ENCODE data around the gene C16orf89.
"Not testable (repeated sequence)": the region's sequence is repeated elsewhere in the genome, so short reads cannot be mapped to it uniquely, and the experiment has no call there.

Gene C16orf89, protein sequence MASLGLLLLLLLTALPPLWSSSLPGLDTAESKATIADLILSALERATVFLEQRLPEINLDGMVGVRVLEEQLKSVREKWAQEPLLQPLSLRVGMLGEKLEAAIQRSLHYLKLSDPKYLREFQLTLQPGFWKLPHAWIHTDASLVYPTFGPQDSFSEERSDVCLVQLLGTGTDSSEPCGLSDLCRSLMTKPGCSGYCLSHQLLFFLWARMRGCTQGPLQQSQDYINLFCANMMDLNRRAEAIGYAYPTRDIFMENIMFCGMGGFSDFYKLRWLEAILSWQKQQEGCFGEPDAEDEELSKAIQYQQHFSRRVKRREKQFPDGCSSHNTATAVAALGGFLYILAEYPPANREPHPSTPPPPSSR

DNA sequence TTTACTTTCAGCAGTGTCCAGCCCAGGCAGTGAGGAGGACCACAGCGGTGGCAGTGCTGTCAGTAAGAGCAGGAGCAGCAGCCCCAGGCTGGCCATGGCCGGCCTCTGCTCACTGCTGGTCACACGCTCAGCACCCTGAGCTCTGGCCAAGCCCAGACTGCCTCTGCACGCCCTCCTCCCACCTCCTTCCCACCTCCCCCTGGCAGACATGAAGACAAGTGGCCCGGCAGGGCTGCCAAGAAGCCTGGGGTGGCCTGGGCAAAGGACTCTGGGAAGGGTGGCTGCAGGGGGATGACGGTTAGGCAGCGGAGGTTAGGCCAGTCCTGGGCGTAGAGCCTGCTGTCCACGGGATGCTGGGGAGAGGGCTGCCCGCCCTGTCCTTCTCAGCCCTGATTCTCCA lies at the start of gene C16orf89:
Gene C16orf89, minus strand, starts transcription at position 144 of the 400 bp plus-strand sequence. Its CDS starts 48 bp downstream, at position 96.
- no peak for DNase-seq

DNA sequence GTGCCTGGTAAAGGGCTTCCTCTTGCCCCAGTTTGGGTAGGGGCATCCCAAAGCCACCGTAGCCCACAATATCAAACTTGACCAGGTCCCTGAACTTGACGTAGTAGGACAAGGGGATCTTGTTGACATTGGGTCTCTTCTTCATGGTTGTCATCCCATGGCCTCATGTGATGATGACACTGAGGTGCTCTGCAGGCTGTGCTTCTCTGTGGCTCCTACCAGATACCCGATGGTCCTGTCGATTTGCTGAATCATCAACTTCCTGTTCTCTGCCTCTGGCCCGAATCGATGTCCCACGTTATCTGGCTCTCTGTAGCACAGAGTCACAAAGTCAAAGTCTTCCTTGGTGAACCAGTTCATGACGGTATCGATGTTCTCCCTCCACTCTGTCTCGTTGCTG lies 45.2 kb upstream of the C16orf89 start:
- not testable (repeated sequence) for DNase-seq

DNA sequence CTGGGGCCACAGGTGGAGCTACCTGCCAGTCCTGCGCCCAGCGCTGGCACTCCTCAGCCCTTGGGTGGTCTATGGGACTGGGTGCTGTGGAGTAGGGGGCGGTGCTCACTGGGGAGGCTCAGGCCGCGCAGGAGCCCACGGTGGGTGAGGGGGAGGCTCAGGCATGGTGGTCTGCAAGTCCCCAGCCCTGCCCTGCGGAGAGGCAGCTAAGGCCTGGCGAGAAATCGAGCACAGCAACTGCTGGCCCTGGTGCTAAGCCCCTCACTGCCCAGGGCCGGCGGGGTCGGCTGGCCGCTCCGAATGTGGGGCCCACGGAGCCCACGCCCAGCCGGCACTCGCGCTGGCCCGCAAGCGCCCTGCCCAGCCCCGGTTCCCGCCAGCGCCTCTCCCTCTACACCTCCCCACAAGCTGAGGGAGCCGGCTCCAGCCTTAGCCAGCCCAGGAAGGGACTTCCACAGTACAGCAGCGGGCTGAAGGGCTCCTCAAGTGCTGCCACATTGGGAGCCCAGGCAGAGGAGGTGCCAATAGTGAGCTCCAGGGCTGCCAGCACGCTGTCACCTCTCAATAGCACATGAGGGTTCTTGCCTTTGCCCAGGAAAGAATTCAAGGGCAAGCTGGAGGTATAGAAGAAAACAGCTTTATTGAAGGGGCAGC lies 42.9 kb upstream of the C16orf89 start:
- DNase-seq: no peak

DNA sequence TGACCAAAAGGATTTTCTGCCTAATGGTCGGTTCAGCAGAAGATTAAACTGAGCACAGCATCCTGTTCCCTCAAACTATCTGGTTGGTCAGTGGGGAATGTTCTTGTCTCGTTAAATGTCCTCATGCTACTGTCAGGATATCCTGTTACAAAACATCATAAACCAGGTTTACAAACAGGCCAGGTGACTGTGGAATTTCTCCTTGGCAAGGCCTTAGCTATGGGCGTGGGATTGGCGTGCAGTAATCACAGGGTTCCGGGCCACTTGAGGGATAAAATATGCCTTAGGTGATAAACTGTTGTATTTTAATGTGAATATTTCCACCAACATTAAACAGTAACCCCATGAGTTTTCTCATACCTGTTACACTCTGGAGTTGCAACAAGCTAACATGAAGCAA lies 39.3 kb upstream of the C16orf89 start:
- DNase-seq: not testable (repeated sequence)

DNA sequence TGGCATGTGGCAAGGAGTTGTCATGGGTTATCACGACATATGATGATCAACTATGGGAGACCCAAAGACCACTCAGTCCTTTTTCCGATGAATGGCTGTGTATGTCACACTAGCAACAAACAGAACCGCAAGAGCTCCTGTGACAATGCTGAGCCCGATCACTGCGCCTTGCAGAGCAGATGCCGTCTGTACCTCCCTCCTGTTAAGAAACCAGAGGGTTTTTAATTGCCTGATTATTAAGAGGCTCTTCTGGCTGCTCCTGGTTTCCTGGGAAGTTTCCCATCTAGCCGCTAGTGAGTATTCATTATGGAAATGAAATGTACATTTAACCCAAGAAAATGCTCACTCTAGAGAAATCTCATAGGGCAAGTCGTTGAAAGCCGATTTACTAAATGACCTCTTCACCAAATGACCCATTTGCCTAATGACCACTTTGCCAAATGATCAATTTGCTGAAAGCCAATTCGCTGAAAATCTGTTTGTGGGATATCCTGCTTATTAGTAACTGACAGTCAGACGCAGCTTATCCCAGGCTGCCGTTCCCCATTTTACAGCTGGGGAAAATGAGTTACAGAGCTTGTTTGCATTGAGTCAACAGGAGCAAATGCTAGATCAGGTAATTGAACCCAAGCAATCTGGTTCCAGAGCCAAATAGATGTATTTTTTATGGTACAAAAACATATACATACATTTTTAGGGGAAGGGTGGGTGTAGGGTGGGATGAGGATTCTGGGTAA lies 37.7 kb upstream of the C16orf89 start:
- DNase-seq: not testable (repeated sequence)

DNA sequence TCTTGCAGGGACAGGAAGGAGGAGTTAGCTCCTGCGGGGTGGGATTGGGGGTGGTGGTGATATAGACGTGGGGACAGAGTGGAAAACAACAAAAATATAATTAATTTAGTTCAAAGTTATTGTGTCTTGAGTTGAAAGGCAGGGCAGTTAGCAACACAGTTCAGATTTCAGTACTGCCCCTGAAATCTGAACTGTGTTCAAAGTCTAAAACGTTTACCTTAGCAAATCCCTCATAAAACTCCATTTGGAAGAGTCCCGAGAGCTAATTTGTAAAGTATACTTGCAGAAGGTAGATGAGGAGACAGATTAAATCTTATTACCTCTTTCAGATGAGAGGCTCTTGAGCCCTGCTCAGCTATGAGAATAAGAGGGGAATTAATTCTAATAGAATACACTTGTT lies 33.4 kb upstream of the C16orf89 start:
- DNase-seq: not testable (repeated sequence)

DNA sequence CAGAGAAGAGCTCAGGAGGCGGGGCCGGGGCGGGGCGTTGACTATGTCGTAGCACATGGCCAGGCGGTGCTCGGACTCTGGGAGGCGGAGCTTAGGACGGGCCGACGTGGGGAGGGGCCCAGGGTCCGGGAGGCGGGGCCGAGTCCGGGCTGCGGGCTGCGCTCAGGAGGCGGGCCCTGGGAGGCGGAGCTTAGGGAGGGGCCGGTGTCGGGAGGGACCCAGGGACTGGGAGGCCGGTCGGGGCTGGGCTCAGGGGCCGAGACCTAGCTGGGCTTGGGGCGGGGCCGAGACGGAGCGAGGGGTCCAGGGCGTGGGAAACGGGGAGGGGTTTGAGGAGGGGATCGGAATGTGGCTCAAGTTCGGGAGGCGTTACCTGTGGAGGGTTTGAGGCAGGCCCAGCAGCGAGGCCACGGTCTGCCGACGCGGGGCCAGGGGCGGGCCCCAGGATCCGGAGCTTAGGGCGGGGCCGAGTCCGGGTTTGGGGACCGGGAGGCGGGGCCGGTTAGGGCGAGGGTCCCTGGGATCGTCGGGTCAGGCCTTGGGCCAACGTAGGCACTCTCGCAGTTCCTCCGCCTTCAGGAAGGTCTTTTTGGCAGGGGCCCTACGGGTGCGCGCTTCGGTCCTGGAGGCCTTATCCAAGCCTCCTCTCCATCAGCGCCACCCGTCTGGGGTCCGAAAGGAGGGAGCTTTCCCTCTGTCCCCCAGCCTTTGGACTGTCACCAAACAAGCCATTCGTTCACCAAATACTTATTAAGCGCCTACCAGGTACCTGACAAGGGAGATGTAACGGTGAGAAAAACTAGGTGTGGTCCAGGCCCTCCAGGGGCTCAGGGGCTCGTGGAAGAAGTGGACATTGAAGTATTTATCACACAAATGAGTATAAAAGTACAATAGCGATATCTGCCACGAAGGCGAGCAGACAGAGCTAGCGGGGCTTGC lies 32.7 kb upstream of the C16orf89 start:
- DNase-seq: peak; percentile 72 to 77

DNA sequence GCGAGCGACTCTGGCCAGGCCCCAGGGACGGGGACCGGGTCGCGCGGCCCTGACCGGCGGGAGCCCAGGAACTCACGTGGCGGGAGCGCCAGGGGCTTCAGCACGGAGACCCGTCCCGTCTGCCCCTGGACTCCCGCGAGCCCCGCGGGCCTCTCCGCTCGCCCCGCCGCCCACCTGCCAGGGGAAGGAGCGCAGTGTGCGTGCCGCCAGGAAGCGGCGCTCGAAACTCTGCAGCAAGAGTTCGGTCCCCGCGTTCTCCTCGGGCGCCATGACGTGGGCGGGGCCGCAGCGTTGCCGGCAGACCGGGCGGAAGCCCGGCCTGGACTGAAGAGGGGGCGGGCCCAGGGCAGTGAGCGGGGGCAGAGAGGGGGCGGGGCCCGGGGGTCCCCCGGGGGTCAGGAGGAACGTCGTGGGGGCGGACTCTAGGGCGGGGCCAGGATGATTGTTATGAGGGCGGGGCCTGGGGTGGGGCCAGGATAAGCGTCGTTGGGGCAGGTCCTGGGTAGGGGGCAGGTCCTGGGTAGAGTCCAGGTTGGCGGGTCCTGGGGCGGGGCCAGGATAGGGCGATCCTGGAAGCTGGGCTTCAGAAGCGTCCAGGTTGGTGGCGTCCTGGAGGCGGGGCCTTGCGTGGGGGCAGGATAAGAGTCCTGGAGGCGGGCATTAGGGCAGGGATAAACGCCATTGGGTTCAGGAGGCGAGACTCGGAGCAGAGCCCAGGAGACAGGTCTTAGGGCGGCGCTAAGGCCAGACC lies 31.9 kb upstream of the C16orf89 start, which contains the start of gene EEF2KMT:
Gene EEF2KMT, minus strand, starts transcription at position 326 of the 751 bp plus-strand sequence. Its CDS starts 56 bp downstream, at position 270.
- peak; percentile 97 to 98 for DNase-seq

DNA sequence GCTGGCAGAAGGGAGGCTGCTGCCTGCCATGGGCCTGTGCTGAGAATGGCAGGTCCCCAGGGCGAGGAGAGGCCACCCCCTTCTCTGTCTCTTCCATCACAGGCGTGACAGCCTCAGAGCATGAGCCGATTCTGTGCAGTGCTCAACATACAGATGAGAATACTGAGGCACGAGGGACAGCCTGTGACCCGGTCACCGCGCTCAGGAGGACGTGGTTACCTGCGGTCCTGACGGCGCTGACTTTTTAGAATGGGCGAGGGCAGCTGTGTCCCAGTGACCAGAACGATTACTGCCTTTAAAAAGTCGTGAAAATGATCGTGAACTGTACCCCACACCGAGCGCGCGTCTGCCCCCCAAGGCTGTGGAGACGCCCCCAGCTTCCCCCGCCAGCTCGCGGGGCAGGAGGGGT lies 31.3 kb upstream of the C16orf89 start:
- DNase-seq: peak; percentile 38 to 49

DNA sequence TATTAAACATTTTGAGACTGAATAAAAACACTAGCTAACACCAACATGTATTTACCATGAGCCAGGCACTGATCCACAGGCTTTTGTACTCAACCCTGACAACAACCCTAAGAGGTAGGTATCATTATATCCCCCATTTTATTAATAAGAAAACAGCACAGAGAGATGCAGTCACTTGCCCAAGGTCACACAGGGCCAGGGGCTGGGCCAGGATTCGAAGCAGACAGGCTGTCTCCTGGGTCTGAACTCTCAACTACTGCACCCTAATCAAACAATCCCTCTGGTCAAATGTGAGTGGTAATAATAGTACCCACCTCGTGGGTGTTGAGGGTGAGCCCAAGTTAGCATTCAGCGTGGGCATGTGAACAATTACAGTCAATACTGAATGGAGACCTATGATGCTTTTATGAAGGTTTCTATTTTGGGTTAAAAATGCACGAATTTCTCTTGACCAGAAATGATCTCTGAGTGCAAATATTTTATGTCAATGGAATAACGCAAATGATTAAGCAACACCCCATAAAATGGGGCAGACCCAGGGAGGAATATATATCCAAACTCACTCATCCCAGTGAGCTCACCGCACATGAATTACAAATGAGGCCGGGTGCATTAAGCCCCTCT lies 30.8 kb upstream of the C16orf89 start:
- not testable (repeated sequence) for DNase-seq

DNA sequence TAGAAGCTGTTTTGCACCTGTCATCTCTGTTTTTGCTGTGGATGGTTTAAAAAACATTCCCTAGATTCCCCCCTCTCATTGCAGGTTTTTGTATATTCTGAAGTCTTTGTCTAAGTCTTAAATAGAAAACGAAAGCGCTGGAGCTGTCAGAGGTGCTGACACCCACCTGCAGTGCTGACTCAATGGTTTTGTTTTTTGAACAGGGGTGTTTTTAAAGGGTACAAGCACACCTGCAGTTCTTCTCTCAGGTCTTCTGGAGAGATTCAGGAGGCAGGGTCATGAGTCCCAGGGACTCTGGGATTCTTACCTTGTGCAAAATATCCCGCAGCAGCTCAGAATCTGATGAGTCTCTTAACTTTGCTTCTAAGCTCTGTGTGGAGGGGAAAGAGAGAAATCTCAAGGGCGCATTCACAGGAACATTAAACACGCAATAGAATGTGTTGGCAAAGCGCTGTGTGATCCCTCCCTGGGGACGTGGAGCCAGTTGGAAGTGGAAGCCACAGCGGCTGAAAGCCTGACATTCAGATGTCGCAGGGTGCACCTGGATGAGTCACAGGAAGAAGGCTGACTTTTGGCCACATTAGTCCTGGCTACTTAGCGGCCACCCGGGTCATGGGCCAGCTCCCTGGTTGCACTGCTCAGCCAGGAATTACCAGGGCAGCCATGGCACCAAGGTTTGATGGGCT lies 29.5 kb upstream of the C16orf89 start:
- DNase-seq: not testable (repeated sequence)

DNA sequence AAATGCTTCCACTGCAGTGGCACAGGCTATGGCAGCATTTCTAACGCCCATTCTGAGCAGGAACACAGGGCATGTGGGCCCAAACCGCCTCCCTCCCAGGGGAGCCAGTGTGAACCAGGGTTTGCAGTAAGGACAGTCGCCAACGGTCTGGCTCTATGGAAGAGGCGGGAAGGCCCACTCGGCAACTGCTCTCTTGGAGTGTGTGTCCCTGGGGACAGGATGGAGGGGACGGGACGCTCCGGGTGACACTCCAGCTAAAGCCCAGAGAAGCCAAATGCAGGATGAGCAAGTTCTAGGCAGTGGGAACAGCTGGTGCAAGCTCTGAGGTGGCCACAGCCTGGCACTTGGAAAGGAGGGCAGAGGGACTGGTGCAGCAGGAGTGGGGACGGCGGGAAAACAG lies 28.0 kb upstream of the C16orf89 start:
- DNase-seq: not testable (repeated sequence)

DNA sequence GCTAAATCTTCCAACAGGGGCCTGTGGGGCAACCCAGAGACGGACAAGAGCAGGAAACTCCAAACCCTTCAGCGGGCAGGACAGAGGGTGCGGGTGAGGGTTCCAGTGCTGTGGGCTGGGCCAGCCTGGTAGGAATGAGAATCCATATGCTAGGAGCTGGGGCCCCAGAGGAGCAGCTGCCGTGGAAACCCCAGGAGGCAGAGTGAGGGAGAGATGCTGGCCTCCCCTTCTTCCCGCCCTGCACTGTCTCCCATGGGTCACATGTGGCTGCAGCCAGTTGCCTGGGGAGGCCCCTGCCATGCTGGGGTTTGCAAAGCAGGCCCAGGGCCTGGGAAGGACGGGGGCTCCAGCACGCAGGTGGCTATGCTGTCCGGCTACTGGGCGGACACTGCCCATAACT lies 27.3 kb upstream of the C16orf89 start:
- not testable (repeated sequence) for DNase-seq

DNA sequence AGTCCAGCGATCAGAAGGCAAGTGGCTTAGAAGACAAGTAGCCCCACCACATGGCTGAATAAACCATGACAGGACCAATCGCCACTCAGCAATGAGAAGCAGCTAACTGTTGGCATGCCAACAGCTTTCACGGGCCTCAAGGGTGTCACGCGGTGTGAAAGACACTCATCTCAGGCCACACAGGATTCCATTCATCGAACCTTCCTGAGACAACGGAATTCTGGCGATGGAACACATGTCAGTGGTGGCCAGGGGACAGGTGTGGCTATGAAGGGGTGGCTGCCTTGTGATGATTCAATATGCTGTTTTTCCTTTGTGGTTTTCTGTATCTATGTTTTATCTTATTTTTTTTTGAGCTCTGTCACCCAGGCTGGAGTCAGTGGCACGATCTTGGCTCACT lies 24.8 kb upstream of the C16orf89 start:
- DNase-seq: not testable (repeated sequence)

DNA sequence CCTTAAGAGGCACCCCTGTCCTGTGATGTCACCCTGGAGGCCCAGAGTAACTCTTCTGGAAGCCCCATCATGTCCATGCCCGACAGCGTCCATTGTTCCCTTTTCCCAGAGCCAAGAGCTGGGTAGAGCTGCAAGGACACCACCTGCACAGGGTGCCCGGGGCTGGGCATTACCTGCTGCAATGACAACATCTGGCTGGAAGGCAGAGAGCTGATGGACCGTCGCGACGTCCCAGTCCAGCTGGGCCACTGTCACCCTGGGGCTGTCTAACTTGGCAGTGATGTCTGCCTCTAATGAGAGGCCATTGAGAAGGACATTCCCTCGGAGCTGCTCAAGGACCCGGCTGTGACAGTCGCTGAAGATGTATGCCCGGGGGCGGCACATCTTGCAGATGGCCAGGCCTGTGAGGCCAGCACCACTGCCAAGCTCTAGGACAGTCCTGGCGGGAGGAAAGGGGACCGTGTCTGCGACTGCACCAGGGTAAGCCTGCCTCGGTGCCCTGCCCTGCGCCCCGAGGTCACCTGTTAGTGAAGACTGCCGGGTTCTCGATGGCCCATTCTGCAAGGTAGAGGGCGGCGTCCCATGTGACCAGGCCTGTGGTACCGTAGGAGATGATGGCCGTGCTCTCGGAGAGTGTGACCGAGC lies 24.3 kb upstream of the C16orf89 start:
- not testable (repeated sequence) for DNase-seq

DNA sequence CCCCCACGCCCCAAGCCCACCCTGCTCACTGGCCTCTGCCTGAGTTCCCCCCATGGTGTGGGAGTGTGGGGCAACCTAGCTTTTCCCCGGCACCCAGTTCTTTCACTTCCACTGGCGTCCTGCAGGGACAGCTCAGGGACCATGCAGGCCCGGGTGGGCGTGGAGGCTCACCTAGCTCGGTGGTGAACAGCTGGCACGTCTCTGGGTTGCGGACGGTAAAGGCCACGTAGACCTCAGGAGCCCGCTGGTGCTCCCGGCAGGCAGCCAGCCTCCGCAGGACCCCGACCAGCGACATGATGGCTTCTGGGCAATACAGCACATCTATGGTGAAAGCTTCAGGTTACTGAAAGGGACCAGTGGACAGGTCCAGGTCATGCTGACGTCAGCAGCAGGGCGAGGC lies 23.2 kb upstream of the C16orf89 start:
- not testable (repeated sequence) for DNase-seq

DNA sequence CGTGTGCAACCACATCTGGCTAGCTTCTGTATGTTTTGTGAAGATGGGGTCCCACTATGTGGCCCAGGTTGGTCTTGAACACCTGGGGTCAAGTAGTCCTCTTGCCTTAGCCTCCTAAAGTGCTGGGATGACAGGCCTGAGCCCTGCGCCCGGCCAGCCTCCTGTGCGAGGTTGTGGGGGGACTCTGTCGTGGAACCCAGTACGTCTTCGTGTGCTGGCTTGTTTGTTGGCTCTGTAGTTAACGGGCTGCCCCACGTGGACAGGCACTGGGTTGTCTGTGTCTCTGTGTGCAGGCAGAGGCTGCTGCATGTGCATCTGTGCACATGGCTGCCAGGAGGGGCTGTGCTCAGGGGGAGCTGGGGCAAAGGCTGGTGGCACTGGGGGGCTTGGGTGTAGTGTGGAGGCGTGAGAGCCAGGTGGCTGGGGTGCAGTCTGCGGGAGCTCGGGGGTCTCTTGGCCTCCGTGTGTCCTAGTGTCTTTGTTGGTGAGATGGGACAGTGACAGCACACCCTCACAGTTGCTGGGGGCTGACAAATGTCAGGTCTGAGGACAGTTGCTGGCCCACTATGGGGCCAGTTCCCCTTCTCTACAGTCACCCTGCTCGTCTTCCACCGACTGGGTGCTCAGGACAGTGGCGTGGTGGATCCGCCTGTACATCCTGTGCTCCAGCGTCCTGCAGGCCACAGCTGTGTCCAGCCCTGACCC lies 22.5 kb upstream of the C16orf89 start:
- not testable (repeated sequence) for DNase-seq

DNA sequence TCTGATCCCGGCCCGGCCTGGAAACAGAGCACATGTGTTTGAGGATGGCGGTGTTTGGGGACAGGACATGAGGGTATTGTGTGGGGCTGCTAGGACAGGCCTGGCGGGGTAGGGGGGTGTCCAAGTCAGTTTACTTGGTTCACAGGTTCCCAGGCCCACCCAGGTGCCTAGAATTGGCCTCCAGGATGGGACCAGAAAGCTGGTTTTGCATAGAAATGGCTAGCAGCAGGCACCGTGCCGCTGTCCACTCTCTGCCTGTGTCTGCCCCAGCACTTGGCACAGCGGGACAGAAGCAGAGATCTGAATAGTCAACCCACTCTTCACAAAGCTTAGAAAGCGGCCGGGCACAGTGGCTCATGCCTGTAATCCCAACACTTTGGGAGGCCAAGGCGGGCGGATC lies 20.0 kb upstream of the C16orf89 start:
- DNase-seq: not testable (repeated sequence)

DNA sequence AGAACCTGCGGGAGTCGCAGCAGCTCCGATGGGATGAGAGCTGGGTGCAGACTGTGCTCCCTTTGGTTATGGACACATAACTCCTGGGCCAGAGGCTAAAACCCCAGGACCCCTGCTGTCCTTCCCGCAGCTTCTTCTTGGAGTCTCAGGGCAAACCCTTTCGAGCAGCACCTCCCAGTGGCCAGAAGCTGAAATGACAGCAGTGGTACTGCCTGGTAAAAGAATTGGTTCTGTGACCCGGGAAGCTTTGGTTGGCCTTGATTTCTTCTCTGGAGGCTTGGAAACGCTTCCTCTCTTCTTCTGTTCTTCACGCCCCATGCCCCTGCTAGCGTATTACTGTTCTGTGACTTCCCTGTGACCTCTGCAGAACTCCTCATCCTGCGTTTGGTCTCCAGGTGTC lies 19.0 kb upstream of the C16orf89 start:
- DNase-seq: peak; percentile 66
